ENCODE measurements around the gene PPP2R2C.

DNA sequence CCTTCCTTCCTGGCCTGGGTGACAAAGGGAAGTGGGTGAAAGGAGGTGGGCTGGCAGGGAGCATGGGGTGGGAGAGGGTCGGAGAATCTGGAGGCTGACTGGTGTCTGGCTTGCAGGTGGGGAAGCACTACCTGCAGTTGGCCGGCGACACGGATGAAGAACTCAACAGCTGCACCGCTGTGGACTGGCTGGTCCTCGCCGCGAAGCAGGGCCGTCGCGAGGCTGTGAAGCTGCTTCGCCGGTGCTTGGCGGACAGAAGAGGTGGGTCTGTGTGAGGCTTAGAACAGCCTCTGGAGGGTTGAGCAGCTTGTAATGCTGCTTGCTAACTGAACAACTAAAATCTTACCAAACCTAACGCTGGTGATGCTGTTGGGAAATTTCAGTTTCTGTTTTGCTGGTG lies 183.5 kb downstream of the PPP2R2C start:
- TF ChIP-seq, protein P1, sequence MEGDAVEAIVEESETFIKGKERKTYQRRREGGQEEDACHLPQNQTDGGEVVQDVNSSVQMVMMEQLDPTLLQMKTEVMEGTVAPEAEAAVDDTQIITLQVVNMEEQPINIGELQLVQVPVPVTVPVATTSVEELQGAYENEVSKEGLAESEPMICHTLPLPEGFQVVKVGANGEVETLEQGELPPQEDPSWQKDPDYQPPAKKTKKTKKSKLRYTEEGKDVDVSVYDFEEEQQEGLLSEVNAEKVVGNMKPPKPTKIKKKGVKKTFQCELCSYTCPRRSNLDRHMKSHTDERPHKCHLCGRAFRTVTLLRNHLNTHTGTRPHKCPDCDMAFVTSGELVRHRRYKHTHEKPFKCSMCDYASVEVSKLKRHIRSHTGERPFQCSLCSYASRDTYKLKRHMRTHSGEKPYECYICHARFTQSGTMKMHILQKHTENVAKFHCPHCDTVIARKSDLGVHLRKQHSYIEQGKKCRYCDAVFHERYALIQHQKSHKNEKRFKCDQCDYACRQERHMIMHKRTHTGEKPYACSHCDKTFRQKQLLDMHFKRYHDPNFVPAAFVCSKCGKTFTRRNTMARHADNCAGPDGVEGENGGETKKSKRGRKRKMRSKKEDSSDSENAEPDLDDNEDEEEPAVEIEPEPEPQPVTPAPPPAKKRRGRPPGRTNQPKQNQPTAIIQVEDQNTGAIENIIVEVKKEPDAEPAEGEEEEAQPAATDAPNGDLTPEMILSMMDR (IDR thresholded peaks at IDR 0.05): no peak
- TF ChIP-seq POLR2A (IDR thresholded peaks at IDR 0.05): no peak

Measured in heart left ventricle (tissue), 13 donors.